Mesodermal cell (in vitro differentiated cells): ENCODE measurements around the gene ASPRV1.

ENCODE experiments used
- H3K27ac ChIP-seq: 2 replicates; pipeline ENCODE4 v1.7.0; 2013; ENCODE audit warnings: mild to moderate bottlenecking, low read depth, low read length, moderate library complexity; ENCODE audit not compliant: severe bottlenecking
- H3K36me3 ChIP-seq: 2 replicates; pipeline ENCODE4 v1.7.1; 2013; ENCODE audit warnings: mild to moderate bottlenecking, low read length, moderate library complexity; ENCODE audit not compliant: control insufficient read depth, insufficient read depth
- H3K4me1 ChIP-seq: one replicate; pipeline ENCODE4 v1.7.1; 2013; ENCODE audit warnings: mild to moderate bottlenecking, low read length; ENCODE audit not compliant: insufficient read depth, control insufficient read depth, poor library complexity, severe bottlenecking
- H3K4me3 ChIP-seq: 2 replicates; pipeline ENCODE4 v1.7.0; 2013; ENCODE audit warnings: low read length, control low read depth, mild to moderate bottlenecking; ENCODE audit not compliant: insufficient read depth, poor library complexity, severe bottlenecking; ENCODE audit errors: extremely low read depth
- H3K9me3 ChIP-seq: 2 replicates; pipeline ENCODE4 v1.7.1; 2013; ENCODE audit warnings: mild to moderate bottlenecking, low read length, moderate library complexity; ENCODE audit not compliant: control insufficient read depth
- WGBS, 2 experiments: methylation state at CpG; one replicate each; pipeline ENCODE4 v1.1.5; 2013; ENCODE audit warnings: missing lambda C conversion rate in 2 of 2; ENCODE audit not compliant: insufficient coverage in 2 of 2; 5-methylcytosine and 5-hydroxymethylcytosine counted together

Gene ASPRV1

GRCh38 chr2:69939722-69940121 is 21.7 kb downstream of the ASPRV1 start:
- Histone ChIP-seq H3K36me3 (peaks cover 46% of the 10 kb centered on the region), H3K9me3 (no peaks in the 10 kb centered on the region)

GRCh38 chr2:69937968-69938367 is 23.5 kb downstream of the ASPRV1 start:
- no peak overlapping the region for H3K4me3 ChIP-seq
- no peaks in the 10 kb centered on the region for H3K9me3 ChIP-seq
- peaks cover 30% of the 10 kb centered on the region for H3K4me1 ChIP-seq
- no peak overlapping the region for H3K27ac ChIP-seq
- H3K36me3 ChIP-seq, result peaks cover 50% of the 10 kb centered on the region
- WGBS, 2 experiments, result 94 to 98% methylated on average over 14 of the region's 14 CpGs

More at GRCh38 chr2:69939722-69940121, 21.7 kb downstream of the ASPRV1 start:
- Histone ChIP-seq H3K4me3 (no peak overlapping the region), H3K27ac (no peak overlapping the region), H3K4me1 (peaks cover 18% of the 10 kb centered on the region)
- 91 to 93% methylated on average over 5 to 11 of the region's 14 CpGs for WGBS, 2 experiments

GRCh38 chr2:69936906-69937305 is 24.5 kb downstream of the ASPRV1 start:
- H3K4me3 ChIP-seq, result no peak overlapping the region
- no peaks in the 10 kb centered on the region for H3K9me3 ChIP-seq
- peaks cover 49% of the 10 kb centered on the region for H3K36me3 ChIP-seq
- WGBS, 2 experiments, result 62 to 76% methylated on average over 9 to 11 of the region's 11 CpGs
- H3K4me1 ChIP-seq, result peaks cover 30% of the 10 kb centered on the region
- no peak overlapping the region for H3K27ac ChIP-seq

GRCh38 chr2:69935011-69935410 is 26.4 kb downstream of the ASPRV1 start:
- Histone ChIP-seq H3K9me3 (no peaks in the 10 kb centered on the region), H3K27ac (no peak overlapping the region), H3K4me1 (peaks cover 30% of the 10 kb centered on the region), H3K4me3 (no peak overlapping the region), H3K36me3 (peaks cover 44% of the 10 kb centered on the region)
- 100% methylated on average over 3 of the region's 5 CpGs for WGBS, 2 experiments

- H3K36me3 ChIP-seq, result peaks cover 44% of the 10 kb centered on the region
- peak overlapping the region; percentile 63 for H3K27ac ChIP-seq
- WGBS, 2 experiments, result no CpG with 5 or more reads among the region's 1 CpG
- no peaks in the 10 kb centered on the region for H3K9me3 ChIP-seq
- no peak overlapping the region for H3K4me3 ChIP-seq
- peaks cover 25% of the 10 kb centered on the region for H3K4me1 ChIP-seq
These were observed 26.9 kb downstream of the ASPRV1 start for GRCh38 chr2:69934614-69934908.

GRCh38 chr2:69933839-69934613 is 27.4 kb downstream of the ASPRV1 start:
- peak overlapping the region; percentile 63 for H3K27ac ChIP-seq

GRCh38 chr2:69933254-69933828 is 28.1 kb downstream of the ASPRV1 start:
- Histone ChIP-seq H3K9me3 (no peaks in the 10 kb centered on the region), H3K27ac (no peak overlapping the region), H3K36me3 (peaks cover 41% of the 10 kb centered on the region), H3K4me1 (peaks cover 25% of the 10 kb centered on the region), H3K4me3 (no peak overlapping the region)

More at GRCh38 chr2:69933839-69934613, 27.4 kb downstream of the ASPRV1 start:
- Histone ChIP-seq H3K36me3 (peaks cover 46% of the 10 kb centered on the region), H3K4me1 (peaks cover 25% of the 10 kb centered on the region), H3K4me3 (no peak overlapping the region), H3K9me3 (no peaks in the 10 kb centered on the region)
- 81 to 88% methylated on average over 3 to 4 of the region's 4 CpGs for WGBS, 2 experiments

- peaks cover 25% of the 10 kb centered on the region for H3K4me1 ChIP-seq
- H3K27ac ChIP-seq, result no peak overlapping the region
- 100% methylated on average over 1 of the region's 1 CpG for WGBS, 2 experiments
- H3K9me3 ChIP-seq, result no peaks in the 10 kb centered on the region
- H3K36me3 ChIP-seq, result peaks cover 36% of the 10 kb centered on the region
- H3K4me3 ChIP-seq, result no peak overlapping the region
These were observed 28.9 kb downstream of the ASPRV1 start for GRCh38 chr2:69932596-69932922.

GRCh38 chr2:69931832-69932595 is 29.4 kb downstream of the ASPRV1 start:
- Histone ChIP-seq H3K4me1 (peaks cover 19% of the 10 kb centered on the region), H3K36me3 (peaks cover 30% of the 10 kb centered on the region), H3K4me3 (no peak overlapping the region), H3K27ac (no peak overlapping the region), H3K9me3 (no peaks in the 10 kb centered on the region)
- 89 to 90% methylated on average over 7 of the region's 7 CpGs for WGBS, 2 experiments

- H3K27ac ChIP-seq, result no peak overlapping the region
- WGBS, 2 experiments, result 0% methylated on average over 1 of the region's 3 CpGs; no CpG with 5 or more reads in 1 of the 2 experiments
- no peaks in the 10 kb centered on the region for H3K9me3 ChIP-seq
- no peak overlapping the region for H3K4me3 ChIP-seq
- peaks cover 3% of the 10 kb centered on the region for H3K4me1 ChIP-seq
- peaks cover 23% of the 10 kb centered on the region for H3K36me3 ChIP-seq
These were observed 34.4 kb downstream of the ASPRV1 start for GRCh38 chr2:69926849-69927515.
